Upper lobe of left lung (tissue), 6 donors: ENCODE measurements around the gene OOSP2. TPM values are rescaled to one million over a fixed set of nuclear protein-coding genes. Genes with fewer than 3 reads are reported as not detected.
A peak's percentile ranks its signal among the peaks of the same experiment; 100 is the strongest.

Experiments used
- ATAC-seq, 2 donors: fragments of 200-7000 bp; cut with Tn5 transposase; one replicate each; pipeline ENCODE4 v1.9.1; 2022; ENCODE audit warnings: mild to moderate bottlenecking in 2 of 2, moderate library complexity in 2 of 2; ENCODE audit not compliant: low FRiP score in 2 of 2
- DNase-seq, 2 donors: peaks; one replicate each; pipeline ENCODE4 v3.0.0-alpha.2; 2019 to 2020
- H3K27ac ChIP-seq, 4 donors: fragments of 200-600 bp; sonication (generic); one replicate each; pipeline ENCODE4 v1.5.1; 2016 to 2019
- H3K27me3 ChIP-seq, 4 donors: fragments of 200-600 bp; sonication (generic); one replicate each; pipeline ENCODE4 v1.5.1; 2017 to 2019
- H3K36me3 ChIP-seq, 4 donors: fragments of 200-600 bp; sonication (generic); one replicate each; pipeline ENCODE4 v1.5.1; 2016 to 2019
- H3K4me1 ChIP-seq, 4 donors: fragments of 200-600 bp; sonication (generic); one replicate each; pipeline ENCODE4 v1.5.1; 2018 to 2019
- H3K4me3 ChIP-seq, 4 donors: fragments of 200-600 bp; sonication (generic); one replicate each; pipeline ENCODE4 v1.5.1; 2017 to 2019; ENCODE audit warnings: mild to moderate bottlenecking in 2 of 4, moderate library complexity in 1 of 4
- H3K9me3 ChIP-seq, 4 donors: fragments of 200-600 bp; sonication (generic); one replicate each; pipeline ENCODE4 v1.5.1; 2018 to 2019
- CTCF ChIP-seq, 6 experiments: fragments of 450-650 bp in 4 of 6; fragments of 200-600 bp in 2 of 6; sonication (generic) in 2 of 6; IDR thresholded peaks; one replicate each; pipeline ENCODE4 v1.5.1; 2016 to 2019; ENCODE audit warnings: antibody characterized with exemption in 6 of 6
- EP300 ChIP-seq, 4 donors: sonication (generic); formaldehyde crosslinking; IDR thresholded peaks; one replicate each; pipeline ENCODE4 v1.5.1; 2017; ENCODE audit warnings: antibody characterized with exemption in 4 of 4, control low read depth in 2 of 4
- POLR2A ChIP-seq, 4 donors: fragments of 450-650 bp; IDR thresholded peaks; one replicate each; pipeline ENCODE4 v1.5.1; 2016 to 2017; ENCODE audit warnings: antibody characterized with exemption in 4 of 4, mild to moderate bottlenecking in 2 of 4
- POLR2AphosphoS5 ChIP-seq, 2 donors: sonication (generic); formaldehyde crosslinking; IDR thresholded peaks; one replicate each; pipeline ENCODE4 v1.5.1; 2017; ENCODE audit warnings: antibody characterized with exemption in 2 of 2
- WGBS, 2 donors: methylation state at CpG; one replicate each; pipeline ENCODE4 v1.1.5; 2017 to 2018; 5-methylcytosine and 5-hydroxymethylcytosine counted together
- total RNA-seq, 6 donors: library from RNA; depleted of rRNA in 4 of 6; stranded (reverse); fragments of >200 nt in 4 of 6; gene quantifications; one replicate each; pipeline versions ENCODE4 v1.1.0 to v1.2.1, GENCODE V29; 2016 to 2021
- donor health status: DM: no; HTN: no; CAD: no; lungs with moderate emphysema.
- donor health status: DM: no; HTN: yes; CAD: no; lungs with severe emphysema.

Gene OOSP2
- total RNA-seq, 6 donors from 2014 or later = not detected

GRCh38 chr11:60077216-60077817 lies 37.1 kb downstream of the OOSP2 start:
- DNase-seq = peak in 1 of 2 donors; percentile 40
- Histone ChIP-seq H3K36me3 (no peaks in the 10 kb centered on the region), H3K27me3 (no peaks in the 10 kb centered on the region), H3K9me3 (no peaks in the 10 kb centered on the region), H3K4me3 (no peak overlapping the region), H3K27ac (no peak overlapping the region), H3K4me1 (no peaks in the 10 kb centered on the region)
- ATAC-seq = no peak
- 72 to 78% methylated on average over 15 of the region's 15 CpGs for WGBS, 2 donors
- no peak for TF ChIP-seq POLR2AphosphoS5 (IDR thresholded peaks at IDR 0.05)
- no peak for TF ChIP-seq POLR2A (IDR thresholded peaks at IDR 0.05)

DNA sequence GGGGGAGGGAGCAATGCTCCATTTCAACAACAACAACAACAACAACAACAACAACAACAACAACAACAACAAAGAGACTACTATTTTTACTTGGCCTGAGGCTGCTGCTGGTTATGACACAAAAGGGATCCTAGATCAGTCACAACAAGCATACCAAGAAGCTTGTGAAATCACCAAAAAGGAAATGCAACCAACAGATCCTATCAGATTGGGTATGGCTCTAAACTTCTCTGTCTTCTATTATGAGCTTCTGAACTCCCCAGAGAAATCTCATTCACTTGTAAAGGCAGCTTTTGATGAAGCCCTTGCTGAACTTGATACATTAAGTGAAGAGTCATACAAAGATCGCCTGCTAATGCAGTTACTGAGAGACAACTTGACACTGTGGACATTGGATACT lies 37.8 kb downstream of the OOSP2 start:
- DNase-seq (no peak), ATAC-seq (no peak)
- Histone ChIP-seq H3K4me3 (no peak overlapping the region), H3K4me1 (no peaks in the 10 kb centered on the region), H3K27ac (no peak overlapping the region), H3K9me3 (no peaks in the 10 kb centered on the region), H3K27me3 (no peaks in the 10 kb centered on the region), H3K36me3 (no peaks in the 10 kb centered on the region)
- no peak for TF ChIP-seq CTCF (IDR thresholded peaks at IDR 0.05)
- no peak for TF ChIP-seq EP300 (IDR thresholded peaks at IDR 0.05)
- no peak for TF ChIP-seq POLR2AphosphoS5 (IDR thresholded peaks at IDR 0.05)
- TF ChIP-seq POLR2A (IDR thresholded peaks at IDR 0.05) = no peak
- 73 to 83% methylated on average over 1 of the region's 1 CpG for WGBS, 2 donors

- Histone ChIP-seq H3K27me3 (no peaks in the 10 kb centered on the region), H3K4me3 (no peak overlapping the region), H3K9me3 (no peaks in the 10 kb centered on the region), H3K27ac (no peak overlapping the region), H3K4me1 (no peaks in the 10 kb centered on the region), H3K36me3 (no peaks in the 10 kb centered on the region)
- 66 to 67% methylated on average over 4 of the region's 4 CpGs for WGBS, 2 donors
- DNase-seq (no peak), ATAC-seq (no peak)
- no peak for TF ChIP-seq CTCF (IDR thresholded peaks at IDR 0.05)
- TF ChIP-seq POLR2A (IDR thresholded peaks at IDR 0.05) = no peak
- TF ChIP-seq POLR2AphosphoS5 (IDR thresholded peaks at IDR 0.05) = no peak
- no peak for TF ChIP-seq EP300 (IDR thresholded peaks at IDR 0.05)
Observed at GRCh38 chr11:60078745-60079144, 38.5 kb downstream of the OOSP2 start.

DNA sequence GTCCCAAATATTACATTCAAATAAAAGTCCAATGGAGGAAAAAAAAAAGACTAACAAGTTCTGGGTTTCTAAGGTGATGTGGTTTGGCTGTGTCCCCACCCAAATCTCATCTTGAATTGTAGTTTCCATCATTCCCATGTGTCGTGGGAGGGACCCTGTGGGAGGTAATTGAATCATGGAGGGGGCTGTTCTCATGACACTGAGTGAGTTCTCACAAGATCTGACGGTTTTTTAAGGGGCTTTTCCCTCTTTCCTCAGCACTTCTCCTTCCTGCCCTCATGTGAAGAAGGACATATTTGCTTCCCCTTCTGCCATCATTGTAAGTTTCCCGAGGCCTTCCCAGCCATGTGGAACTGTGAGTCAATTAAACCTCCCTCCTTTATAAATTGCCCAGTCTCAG lies 40.3 kb downstream of the OOSP2 start:
- DNase-seq = no peak

GRCh38 chr11:60084631-60085273 lies 44.5 kb downstream of the OOSP2 start:
- ATAC-seq = no peak
- Histone ChIP-seq H3K36me3 (no peaks in the 10 kb centered on the region), H3K4me1 (no peaks in the 10 kb centered on the region), H3K9me3 (no peaks in the 10 kb centered on the region), H3K4me3 (no peak overlapping the region), H3K27ac (no peak overlapping the region), H3K27me3 (no peaks in the 10 kb centered on the region)
- WGBS, 2 donors = 65 to 81% methylated on average over 3 of the region's 3 CpGs
- DNase-seq = no peak
- TF ChIP-seq CTCF (IDR thresholded peaks at IDR 0.05) (no peak), EP300 (IDR thresholded peaks at IDR 0.05) (no peak), POLR2AphosphoS5 (IDR thresholded peaks at IDR 0.05) (no peak), POLR2A (IDR thresholded peaks at IDR 0.05) (no peak)

More for the DNA sequence above, 40.3 kb downstream of the OOSP2 start:
- WGBS, 2 donors = 68% methylated on average over 3 of the region's 3 CpGs
- Histone ChIP-seq H3K4me1 (no peaks in the 10 kb centered on the region), H3K4me3 (no peak overlapping the region), H3K9me3 (no peaks in the 10 kb centered on the region), H3K36me3 (no peaks in the 10 kb centered on the region), H3K27ac (no peak overlapping the region), H3K27me3 (no peaks in the 10 kb centered on the region)
- ATAC-seq = no peak
- TF ChIP-seq POLR2A (IDR thresholded peaks at IDR 0.05) (no peak), POLR2AphosphoS5 (IDR thresholded peaks at IDR 0.05) (no peak)

DNA sequence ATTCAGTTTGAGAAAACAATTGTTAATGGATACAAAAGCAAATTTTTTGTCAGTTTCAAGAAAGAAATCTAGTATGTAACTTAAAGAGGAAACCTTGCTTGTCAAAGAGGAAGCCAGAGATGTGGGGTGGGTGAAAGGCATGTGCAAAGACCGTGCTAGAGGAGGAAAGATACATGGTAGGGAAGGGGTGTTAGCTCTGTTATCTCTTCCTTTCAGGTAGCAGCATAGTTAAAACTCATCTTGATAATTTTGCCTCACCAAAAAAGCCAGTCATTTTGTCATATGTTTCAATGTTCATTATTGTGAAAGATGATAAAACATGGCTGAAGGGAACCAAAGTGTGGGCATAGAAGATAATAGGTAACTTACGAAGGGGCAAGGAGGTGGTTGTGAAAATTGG lies 45.7 kb downstream of the OOSP2 start:
- Histone ChIP-seq H3K27me3 (no peaks in the 10 kb centered on the region), H3K9me3 (no peaks in the 10 kb centered on the region), H3K36me3 (no peaks in the 10 kb centered on the region), H3K27ac (no peak overlapping the region), H3K4me1 (no peaks in the 10 kb centered on the region), H3K4me3 (no peak overlapping the region)
- ATAC-seq (no peak), DNase-seq (no peak)
- WGBS, 2 donors = 61 to 71% methylated on average over 2 of the region's 2 CpGs
- TF ChIP-seq CTCF (IDR thresholded peaks at IDR 0.05) (no peak), POLR2A (IDR thresholded peaks at IDR 0.05) (no peak), EP300 (IDR thresholded peaks at IDR 0.05) (no peak), POLR2AphosphoS5 (IDR thresholded peaks at IDR 0.05) (no peak)
